HG02943 (cell line): ENCODE measurements around the gene OR4A5.
"Not testable (repeated sequence)": the region's sequence is repeated elsewhere in the genome, so short reads cannot be mapped to it uniquely, and the experiment has no call there.

Experiments used
- ATAC-seq: cut with Tn5 transposase; IDR thresholded peaks from one replicate; pipeline ENCODE4 v1.9.1; 2021; ENCODE audit warnings: mild to moderate bottlenecking, low read depth, moderate library complexity; ENCODE audit not compliant: unreplicated experiment

The OR4A5 gene, protein sequence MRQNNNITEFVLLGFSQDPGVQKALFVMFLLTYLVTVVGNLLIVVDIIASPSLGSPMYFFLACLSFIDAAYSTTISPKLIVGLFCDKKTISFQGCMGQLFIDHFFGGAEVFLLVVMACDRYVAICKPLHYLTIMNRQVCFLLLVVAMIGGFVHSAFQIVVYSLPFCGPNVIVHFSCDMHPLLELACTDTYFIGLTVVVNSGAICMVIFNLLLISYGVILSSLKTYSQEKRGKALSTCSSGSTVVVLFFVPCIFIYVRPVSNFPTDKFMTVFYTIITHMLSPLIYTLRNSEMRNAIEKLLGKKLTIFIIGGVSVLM

DNA sequence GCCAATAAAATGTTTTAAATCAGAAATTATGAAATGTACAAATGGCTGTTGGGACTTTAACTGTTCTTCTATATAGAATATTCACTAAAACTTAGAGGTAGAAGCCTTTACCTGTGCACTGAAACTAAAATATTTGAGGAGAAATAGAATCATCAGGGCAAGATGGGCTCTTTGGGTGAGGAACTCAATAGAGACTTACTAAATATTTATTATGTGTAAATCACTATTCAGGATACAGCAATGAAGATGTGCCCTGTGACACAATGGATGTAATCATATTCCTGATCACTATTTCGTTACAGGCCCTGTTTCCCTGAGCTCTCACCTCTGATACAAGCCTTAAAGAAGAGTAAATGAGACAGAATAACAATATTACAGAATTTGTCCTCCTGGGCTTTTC, at the start of gene OR4A5:
TSS of gene OR4A5 (plus strand) at position 301 of the 400 bp plus-strand sequence. CDS start at position 354, 53 bp downstream.
- ATAC-seq, result not testable (repeated sequence)

DNA sequence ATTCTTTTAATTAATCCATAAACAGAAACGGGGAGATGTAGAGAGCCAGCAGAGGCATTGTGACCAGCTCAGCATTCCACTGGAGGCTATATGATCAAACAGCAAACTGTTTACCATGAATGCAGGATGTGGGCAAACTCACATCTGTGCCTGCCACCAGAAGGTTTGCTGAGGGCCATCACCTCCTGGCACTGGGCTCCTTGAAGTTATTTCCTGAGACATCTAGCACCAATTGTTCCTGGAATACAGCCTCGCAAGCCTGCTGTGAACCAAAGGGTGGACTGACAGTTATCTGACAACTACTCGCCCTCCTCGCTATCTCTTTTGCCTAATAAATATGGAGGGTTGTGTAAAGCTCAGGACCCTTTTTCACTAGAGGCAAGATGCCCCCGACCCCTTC, 13.5 kb downstream of the OR4A5 start:
- ATAC-seq, result not testable (repeated sequence)
